Putamen (tissue), 1 donor: Measurements from ENCODE around the gene ALPI.

Experiments used
- DNase-seq: peaks from one replicate; pipeline ENCODE4 v3.0.0-alpha.2; 2016; ENCODE audit warnings: low spot score

Gene ALPI

GRCh38 chr2:232485348-232485756, 29.4 kb downstream of the ALPI start:
- DNase-seq, result no peak

DNA sequence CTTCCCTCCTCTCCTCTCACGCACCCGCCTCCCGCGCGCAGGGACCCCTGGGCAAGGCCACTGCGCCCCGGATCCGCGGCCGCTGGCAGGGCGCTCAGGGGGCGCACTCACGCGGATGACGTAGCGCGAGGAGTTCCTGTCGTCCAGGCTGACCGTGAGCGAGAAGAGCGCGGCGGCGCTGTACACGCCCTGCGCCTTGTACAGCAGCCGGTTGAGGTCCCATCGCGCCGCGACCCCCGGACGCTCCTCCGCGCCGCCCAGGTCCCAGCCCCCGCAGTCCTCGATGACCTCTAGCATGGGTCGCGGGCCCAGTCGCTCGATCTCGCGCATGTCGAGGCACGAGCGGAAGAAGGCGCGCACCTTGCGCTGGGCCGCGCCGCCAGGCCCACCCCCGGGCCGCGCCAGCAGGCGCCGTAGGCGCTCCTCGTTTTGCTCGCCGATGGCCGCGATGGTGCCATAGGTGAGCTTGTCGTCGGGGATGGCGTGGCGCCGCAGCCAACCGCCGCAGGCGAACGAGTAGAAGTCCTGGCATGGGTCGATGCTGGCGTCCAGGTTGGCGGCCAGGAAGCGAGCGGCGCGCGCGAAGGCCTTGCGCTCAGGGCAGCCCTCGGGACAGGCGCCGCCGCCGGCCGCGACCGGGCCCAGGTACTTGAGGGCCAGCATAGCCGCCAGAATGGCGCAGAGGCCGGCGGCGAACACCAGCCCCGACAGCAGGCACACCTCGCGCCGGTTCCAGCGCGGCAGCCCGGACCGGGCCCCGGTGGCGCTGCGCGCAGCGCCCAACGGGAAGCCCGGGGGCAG, 30.0 kb downstream of the ALPI start:
- no peak for DNase-seq

DNA sequence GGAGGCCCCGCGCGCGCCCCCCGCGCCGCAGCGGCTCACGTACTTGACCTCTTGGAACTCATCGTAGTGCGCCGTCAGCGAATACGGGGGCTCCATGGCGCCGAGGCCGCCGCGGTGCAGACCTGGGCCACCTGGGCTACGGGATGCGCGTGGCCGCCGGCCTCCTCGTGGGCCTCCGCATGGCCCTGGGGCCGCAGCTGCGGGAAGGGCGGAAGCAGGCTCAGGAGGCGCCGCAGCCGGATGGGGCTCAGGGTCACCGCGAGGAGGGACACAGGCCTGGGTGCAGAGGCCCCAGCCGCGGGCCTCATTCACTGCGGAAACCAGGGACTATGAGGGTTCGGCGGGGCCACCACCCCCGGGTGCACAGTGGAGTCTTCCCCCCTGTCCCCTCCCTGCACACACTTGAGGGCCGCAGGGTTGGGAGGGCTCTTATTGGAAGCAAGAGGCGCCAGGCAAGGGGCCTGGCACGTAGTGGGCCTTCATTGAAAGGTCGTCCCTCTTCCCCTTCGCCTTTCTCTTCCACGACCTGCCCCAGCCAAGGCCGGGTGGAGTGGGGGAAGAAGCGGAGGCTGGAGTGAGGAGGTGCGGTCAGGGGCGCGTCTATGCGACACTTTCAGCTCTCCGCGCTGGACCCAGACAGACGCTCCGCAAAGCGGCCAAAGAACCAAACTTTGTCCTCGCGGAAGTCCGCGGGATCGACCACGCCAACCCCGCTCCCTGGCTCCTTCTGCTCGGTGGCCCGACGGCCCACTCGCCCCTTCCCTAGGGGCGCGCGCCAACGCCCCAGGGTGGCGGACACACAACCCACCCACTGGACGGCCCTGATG, 30.8 kb downstream of the ALPI start:
- DNase-seq, result no peak

DNA sequence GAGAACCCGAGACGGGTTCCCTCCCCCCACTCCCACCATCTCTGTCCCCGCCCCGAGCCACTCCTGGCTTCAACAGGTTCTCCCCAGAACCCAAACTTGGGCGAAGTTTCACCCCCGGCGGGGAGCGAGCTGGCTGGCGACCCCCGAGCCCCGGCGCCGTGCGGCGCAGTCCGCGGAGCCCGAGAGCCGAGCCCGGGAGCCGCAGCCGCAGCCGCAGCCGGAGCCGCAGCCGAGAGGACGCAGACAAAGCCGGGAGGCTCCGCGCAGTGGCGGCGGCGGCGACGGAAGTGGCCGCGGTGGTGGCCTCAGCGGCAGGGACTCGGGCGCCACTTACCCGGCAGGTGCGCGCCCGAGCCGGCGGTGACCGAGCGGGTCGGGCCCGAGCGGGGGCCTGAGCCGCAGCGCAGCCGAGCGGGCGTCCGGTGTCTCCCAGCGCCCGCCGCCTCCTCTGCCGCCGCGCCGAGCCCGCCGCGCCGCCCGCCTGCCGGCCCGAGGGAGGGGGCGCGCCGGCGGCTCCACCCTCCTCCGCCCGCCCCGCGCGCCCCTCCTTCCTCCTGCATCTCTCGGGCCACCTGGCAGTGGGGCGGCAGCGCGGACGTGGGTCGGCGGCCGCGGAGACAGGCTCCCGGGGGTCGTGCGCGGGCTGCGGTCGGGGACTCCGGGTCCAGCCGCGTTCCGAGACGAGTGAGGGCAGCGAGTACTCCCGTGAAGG, 31.6 kb downstream of the ALPI start, which contains the start of gene ECEL1:
Gene ECEL1, minus strand, starts transcription at position 450 of the 712 bp plus-strand sequence. CDS start 1,181 bp downstream, outside the sequence.
- DNase-seq, result no peak

- DNase-seq, result no peak
Measured at GRCh38 chr2:232488097-232488711, 32.3 kb downstream of the ALPI start.

GRCh38 chr2:232488721-232489300, 32.9 kb downstream of the ALPI start:
- no peak for DNase-seq

- DNase-seq, result no peak
Measured at GRCh38 chr2:232489516-232490220, 33.7 kb downstream of the ALPI start.

DNA sequence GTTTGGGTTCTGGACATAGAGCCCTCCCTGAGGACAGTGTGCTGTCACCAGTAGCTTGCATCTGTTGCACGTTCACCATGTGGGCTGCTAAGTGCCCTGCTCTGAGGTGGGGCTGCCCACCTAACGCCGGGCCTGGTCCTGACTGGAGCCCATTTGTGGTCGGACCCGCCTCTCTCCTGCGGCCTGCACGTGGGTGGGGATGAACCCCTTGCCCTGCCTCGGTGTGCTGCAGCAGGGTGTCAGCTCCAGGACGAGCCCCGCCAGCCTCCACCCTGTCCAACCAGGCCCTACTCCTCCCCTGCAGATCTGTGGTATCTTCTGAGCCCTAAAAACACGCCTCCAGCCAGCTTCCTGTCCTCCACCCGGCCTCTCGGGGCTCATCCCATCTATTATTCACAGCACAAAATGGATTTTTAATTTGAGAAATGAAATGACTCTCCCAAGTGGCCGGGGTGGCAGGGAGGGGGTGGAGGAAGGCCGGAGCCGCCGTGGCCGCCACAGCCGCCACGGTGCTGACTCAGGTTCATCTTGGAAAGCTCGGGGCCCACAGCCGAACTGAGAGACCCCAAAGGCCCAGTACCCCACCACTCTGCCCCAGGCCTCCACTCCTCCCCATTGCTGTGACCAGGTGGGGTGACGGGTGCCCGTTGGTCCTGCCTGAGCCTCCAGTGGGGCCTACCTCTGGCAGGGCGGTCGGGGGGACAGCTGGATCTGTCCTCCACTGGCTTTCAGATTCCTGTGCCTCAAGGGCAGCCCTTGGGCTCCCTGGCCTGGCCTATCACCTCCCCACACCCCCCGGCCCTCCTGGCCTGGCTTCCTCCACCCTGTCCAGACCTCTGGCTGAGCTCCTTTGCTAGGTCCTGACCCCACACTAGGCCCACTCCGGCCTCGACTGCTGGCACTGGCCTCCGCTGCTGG, 34.5 kb downstream of the ALPI start:
- DNase-seq, result no peak

GRCh38 chr2:232491139-232491780, 35.3 kb downstream of the ALPI start:
- no peak for DNase-seq

DNA sequence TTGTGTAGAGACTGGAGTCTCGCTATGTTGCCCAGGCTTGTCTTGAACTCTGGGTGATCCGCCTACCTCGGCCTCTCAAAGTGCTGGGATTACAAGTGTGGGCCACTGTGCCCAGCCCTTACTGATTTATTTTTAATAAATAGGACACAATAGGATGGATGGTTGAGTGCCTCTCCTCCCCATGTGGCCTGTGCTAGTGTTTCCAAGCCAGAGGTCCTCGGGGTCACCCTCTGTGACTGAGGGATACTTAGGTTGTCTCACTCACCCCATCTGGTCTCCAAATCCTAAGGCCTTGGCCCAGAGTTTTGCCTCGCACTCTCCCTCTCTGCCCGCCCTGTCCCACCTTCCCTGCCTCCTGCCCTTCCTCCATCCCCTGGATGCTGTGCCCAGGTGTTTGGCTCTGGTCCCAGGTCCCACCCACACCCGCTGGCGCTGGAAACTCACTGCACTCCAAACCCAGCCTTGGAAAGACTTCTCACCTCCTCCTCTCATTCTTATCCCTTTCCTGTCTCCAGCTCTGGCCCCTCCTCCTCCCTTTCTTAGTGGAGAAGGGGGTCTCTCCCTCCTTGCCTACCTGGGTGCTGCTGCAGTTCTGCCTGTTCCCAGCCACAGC, 36.4 kb downstream of the ALPI start:
- DNase-seq, result no peak

- DNase-seq, result no peak
Measured at GRCh38 chr2:232492963-232493700, 37.2 kb downstream of the ALPI start.

DNA sequence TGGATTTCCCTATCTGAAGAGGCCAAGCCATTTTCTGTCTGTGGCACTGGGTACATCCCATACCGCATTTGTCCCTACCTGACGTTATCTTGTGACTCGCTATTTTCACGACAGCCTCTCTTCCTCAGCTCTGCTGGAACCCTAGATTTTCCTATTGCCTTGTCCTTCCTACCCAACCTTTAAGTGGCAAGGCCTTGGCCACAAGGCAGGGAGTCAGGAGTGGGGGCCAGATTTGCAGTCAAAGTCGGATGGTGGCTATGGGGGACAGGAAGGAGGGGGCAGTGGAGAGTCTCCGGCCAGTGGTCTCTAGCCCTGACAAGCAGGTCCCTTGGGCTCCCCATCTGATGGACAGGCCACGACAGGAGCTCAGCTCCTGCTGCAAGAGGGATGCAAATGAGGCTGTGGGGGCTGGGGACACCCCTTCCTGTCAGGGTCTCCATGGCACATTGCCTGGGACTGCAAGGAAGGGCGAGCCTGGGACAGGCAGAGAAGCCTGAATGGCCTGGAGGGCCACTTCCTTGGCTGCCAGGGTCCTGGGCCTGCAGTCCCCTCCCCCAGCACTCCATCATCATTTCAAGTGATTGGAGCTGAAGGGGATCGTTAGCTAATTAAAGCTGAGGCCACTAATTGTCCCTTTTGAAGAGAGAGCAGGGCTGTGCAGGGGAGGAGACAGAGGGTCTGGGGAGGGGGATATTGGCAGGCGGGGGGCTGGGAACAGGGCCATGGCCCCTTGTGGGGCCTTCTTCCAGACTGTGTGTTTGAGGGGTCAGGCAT, 37.9 kb downstream of the ALPI start:
- no peak for DNase-seq

DNA sequence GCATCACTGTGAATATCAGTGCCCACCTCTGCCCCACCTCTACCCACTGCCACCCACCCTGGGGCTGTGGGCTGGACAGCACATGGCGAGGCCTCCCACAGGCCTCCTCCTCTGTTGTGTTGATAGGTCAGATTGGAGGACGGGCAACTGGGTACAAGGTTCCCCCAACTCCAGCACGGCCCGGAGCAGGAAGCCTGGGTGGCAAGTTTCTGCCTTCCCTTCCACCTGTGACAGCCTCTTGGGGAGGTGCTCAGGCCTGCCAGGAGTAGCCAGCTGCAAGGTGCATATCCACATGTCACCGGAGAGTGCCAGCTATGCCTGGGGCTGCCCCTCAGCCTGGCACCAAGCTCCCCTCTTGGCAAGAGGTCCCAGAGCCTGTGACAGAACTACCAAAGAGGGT, 38.6 kb downstream of the ALPI start:
- no peak for DNase-seq

- DNase-seq, result no peak
Measured at GRCh38 chr2:232495292-232495691, 39.3 kb downstream of the ALPI start.

DNA sequence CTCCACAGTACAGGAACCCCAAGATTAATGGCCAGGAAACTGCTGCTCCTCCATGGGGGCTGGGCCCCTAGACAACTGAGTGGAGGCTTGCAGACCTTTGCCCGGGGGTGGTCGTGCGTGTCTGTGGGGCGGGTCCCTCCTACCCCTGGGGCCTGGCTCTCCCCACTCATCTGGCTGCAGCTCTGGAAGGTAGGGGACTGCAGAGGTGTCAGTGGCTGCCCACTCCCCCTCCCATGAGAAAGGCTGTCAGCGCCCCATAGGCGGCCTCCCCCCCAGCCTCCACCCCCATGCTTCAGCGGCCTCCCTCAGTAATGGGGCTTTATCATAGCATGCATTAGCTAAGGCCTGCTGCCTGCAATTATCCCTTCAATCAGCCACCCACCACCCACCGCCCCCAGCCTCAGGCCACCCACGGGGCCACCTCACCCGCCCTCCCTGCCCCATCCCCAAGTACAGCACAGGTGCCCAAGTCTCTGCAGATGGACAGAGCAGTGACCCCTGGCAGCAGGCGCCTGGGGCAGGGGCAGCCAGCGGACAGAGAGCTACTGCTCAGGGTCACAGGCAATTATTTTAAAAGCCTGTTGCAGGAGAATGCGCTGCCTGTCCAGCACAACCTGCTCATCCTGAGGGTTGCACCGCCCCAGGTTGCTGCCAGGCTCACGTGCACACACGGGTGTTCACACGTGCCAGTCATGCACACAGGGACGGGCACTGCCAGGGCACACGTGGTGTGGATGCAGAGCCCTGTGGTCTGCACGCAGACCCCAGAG, 40.7 kb downstream of the ALPI start:
- DNase-seq, result no peak

DNA sequence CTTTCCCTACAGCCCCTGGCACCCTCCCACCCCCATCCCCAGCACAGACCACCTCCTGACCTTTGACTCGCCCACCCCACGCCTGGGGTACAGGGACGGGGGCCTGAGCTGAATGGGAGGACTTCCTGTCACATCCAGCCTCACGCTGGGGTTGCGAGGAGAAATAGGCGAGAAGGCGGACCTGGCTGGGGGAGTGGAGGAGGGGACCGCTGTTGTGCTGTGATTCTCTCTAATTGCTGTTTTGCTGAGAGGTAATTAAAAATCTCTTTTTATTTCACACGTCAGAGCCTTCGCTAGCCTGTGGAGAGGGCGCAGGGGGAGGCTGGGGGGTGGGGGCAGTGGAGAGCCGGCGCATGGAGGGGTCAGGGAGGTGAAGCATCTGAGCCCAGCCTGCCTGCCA, 41.4 kb downstream of the ALPI start:
- DNase-seq, result no peak

GRCh38 chr2:232498452-232498851, 42.5 kb downstream of the ALPI start:
- DNase-seq, result no peak
